GM18519 (cell line): ENCODE measurements around the gene MRGPRE.

Experiments used
- ATAC-seq: cut with Tn5 transposase; IDR thresholded peaks from one replicate; pipeline ENCODE4 v1.9.1; 2021; ENCODE audit warnings: mild to moderate bottlenecking, moderate library complexity; ENCODE audit not compliant: unreplicated experiment, low FRiP score

The MRGPRE gene

GRCh38 chr11:3216027-3216525 is 16.1 kb downstream of the MRGPRE start:
- ATAC-seq: no peak

GRCh38 chr11:3215346-3216026 is 16.7 kb downstream of the MRGPRE start:
- ATAC-seq: no peak

DNA sequence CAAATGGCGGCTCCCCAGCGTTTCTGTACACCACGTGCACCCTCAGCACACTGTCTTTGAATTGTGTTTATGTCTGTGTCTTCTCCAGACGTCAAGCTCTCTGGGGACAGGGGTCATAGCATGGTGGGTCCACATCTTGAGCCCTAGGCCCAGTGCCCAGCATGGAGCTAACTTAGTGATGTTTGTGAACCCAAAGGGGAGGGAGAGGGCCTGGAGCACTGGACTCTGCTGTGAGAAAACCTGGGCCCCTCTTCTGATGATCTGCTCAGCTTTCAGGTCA is 17.9 kb downstream of the MRGPRE start:
- ATAC-seq: no peak

DNA sequence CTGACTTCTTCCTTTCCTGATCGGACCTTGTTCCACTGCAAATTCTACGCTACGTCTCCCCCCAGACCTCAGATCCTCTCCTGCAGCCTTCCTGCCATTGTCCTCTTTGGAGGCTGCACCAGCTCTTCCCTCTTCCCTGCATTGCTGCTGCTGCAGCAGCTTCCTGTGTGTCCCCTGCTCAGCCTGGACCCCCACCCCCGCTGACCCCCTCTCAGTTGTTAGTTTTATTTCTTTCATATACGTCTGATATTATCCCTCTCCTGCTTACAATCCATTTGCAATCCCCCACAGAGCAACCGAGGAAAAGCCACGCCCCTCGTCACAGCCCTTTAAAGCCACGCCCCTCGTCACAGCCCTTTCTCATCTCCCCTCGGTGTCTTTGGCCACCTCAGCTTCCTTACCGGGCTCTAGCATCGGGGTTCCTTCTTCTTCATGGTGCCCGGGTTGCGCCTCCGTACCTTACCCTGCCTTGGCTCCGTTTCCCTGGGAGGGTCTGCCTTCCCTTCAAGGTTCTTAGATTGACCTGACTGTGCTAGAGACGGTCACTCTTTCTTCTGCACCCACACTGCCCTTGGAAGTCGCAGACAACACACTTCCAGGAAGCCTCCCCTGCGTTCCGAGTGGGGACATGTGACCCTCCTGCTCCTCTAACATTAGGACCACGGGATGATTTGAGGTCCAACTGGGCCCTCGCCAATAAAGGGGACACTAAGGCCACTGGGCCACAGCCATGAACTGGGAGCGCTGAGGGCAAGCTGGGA is 18.4 kb downstream of the MRGPRE start:
- no peak for ATAC-seq

- ATAC-seq: no peak
These were observed 23.9 kb downstream of the MRGPRE start for GRCh38 chr11:3208272-3208671.

GRCh38 chr11:3207526-3208189 is 24.6 kb downstream of the MRGPRE start:
- ATAC-seq: no peak

GRCh38 chr11:3206922-3207204 is 25.4 kb downstream of the MRGPRE start:
- no peak for ATAC-seq

- ATAC-seq: no peak
These were observed 25.9 kb downstream of the MRGPRE start for GRCh38 chr11:3206156-3206921.

DNA sequence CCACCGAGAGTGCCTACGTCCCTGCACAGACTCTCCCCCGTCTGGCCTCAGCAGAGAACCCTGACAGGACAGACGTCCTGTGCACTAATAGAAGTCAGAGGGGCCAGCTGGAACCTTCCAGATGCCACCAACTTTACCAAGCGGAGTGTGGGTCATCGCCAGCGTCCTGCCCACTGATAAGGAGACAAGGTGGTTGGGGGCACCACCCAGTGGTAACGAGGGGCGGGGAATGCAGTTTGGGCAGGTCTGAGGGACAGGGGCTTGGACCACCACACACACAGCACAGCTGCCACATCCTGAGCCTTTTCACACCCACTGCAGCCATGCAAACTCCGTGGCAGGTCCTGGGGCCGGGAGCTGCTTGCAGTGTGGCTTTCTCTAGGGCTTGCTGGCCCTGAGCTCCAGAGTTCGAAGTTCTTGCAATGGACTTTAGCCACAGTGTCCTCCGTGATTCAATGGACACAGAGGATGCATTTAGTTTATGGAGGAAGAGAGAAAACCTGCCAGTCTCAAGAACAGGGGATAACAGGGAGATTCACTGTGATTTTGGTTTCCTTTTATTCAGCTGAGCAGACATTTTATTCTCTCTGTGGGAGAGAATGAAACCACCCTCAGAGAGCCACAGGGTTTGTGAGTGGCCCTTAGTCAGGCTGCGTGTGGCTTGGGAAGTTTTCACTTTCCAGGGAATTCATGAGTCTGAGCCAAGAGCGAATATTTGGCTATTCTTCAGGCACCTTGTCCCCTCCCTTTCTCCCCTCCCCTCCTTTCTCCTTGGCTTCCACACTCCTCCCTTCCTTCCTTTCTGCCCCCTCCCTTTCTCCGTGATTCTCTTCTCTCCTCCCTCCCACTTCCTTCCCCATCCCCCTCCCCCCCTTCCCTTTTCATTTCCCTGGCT is 26.7 kb downstream of the MRGPRE start:
- ATAC-seq: no peak

DNA sequence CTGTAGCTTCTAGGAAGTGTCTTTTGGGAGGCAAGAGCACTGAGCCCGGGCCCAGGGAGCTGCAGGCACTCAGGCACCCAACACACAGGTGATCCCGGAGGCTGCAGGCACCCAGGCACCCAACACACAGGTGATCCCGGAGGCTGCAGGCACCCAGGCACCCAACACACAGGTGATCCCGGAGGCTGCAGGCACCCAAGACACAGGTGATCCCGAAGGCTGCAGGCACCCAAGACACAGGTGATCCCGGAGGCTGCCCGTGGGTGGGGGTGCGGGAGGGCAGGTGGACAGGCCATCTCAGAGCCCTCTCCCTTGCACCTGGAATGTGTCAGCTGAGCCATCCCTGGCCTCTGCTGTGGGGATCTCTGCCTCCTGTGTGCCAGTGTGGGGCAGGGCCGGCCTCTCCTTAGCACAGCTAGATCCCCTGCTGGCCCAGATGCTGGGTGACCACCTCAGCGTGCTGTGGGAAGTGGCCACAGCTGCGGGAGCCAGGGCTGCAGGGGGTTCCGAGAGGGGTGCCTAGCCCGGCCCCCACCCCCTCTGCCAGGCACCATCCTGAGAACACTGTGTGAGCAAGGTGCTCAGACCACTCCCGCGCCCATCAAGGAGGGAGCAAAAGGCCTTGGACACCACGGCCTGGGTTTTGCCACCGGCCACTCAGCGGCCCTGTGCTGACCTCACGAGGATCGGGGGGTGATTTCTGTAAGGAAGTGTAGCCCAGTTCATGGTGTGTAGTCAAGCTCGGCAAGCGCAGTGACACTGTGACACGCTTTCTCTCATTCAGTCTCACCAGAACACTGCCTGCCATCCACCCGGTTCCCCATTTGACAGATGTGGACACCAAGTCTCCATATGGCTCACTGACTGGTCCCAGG is 27.8 kb downstream of the MRGPRE start:
- ATAC-seq: no peak

DNA sequence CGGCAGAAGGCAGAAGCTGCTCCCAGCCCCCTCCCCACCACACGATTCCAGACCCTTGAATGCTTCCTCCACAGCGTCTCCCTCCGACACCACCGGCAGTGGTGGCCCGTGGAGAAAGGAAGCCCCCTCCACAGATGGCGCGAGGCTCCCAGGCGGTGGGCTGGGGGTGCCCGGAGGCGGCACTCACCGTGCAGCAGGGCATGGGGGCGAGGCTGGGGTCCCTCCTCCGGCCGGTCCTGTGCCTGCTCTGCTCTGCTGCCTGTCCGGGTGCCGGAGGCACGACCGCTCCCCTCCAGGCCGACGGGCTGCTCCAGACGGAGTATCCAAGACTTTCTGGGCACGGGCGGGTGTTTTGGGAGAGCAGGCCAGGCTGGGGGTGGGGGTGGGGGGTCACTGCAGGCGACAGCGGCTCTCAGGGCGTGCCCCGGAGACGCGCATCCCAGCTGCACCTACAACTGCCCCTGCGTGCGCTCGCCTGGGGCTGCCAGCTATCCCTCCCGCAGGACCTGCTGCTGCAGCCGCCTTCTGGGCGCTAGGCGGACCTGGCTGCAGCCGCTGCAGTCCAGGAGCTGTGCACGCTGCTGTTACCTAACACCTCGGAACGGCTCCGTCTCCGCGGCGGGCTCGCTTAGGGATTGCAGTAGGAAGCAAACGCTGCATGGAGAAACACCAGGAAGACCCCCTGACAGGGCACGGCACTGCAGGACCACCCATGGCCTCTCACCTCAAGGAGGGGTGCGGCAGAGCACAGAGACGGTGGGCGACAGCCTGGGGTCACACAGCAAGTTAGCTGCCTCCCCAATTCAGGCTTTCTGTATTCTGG is 28.8 kb downstream of the MRGPRE start:
- no peak for ATAC-seq

DNA sequence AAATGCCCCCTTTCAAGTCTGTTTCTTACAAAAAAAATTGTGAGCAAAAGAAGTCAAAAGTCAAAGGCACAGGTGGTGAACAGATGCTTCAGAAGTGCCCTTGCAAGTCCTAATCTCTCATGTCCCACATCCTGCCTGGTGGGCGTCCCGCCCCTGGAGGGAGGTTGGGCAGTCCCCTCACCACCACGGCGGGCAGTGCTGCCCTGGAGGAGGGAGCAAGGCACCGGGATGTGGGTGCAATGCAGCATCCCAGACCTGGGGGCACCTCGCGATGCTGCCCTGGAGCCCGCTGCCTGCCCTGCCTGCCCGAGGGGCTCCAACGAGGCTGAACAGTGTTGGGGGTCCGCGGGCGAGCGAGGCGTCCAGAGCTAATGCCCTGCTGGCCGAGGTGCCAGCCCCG is 29.5 kb downstream of the MRGPRE start:
- no peak for ATAC-seq

- ATAC-seq: no peak
These were observed 29.9 kb downstream of the MRGPRE start for GRCh38 chr11:3202305-3202704.

DNA sequence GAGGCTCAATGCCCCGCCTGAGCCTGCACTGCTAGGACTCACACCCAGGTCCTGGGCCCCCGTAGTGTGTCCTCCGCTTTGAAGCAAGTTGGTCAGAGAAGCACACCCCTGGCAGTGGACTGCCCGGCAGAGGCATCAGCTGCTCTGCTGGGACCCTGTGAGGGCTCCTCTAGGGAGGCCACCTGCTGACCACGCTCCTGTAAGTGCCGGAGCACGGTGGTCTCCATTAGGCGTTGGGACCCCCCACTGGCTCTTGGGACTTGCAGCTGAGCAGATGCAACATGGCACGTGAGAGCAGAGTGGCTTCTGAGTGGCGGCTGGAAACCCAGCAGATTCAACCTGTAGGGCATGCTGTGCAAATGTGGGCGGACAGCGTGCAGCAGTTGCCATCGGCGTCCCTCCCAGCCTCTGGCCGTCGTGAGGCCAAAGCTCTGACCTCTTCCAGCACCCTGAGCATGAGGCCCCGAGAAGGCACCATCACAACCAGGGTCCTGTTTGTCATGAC is 30.5 kb downstream of the MRGPRE start:
- no peak for ATAC-seq

GRCh38 chr11:3201112-3201581 is 31.1 kb downstream of the MRGPRE start:
- no peak for ATAC-seq

GRCh38 chr11:3200388-3201111 is 31.7 kb downstream of the MRGPRE start:
- no peak for ATAC-seq

DNA sequence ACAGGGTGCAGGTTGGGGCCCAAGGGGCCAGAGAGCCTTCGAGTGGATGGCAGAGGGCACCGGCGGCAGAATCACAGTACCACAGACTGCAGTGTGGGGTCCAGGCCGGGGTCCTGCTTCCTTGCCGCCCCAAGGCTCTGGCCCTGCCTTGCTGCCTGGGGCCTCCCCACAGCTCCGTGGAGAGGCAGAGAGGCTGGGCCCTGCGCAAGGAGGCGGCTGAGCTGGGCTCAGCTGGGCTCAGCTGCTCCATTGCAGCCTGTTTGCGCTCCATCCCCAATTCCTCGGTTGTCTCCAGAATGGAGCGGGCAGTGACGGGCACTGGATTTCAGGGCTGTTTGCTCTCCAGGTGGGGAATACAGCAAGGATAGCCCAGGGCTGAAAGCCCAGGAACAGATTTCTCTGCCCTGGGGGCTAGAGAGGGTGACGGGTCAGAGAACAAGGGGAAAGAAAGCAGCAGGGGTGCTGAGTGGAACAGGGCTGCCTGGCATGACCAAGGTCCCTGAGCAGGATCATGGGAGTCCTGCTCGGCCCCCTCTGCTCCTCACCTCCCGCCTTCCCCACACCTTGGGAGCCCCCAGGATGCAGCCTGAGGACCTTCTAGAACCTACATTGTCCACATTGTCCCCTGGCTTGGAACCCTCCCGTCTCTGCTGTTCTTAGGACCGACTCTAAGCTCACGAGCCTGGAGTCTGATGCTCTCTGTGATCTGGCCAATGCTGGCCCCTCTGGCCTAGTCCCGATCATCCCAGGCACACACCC is 32.5 kb downstream of the MRGPRE start:
- ATAC-seq: no peak
